Islet precursor cell (in vitro differentiated cells): ENCODE measurements around the gene SNRNP25.
"Not testable (repeated sequence)": the region's sequence is repeated elsewhere in the genome, so short reads cannot be mapped to it uniquely, and the experiment has no call there.

Experiments
- DNase-seq: peaks from one replicate; pipeline ENCODE4 v3.0.0-alpha.2; 2018

Gene SNRNP25

GRCh38 chr16:42069-42457, 11.6 kb upstream of the SNRNP25 start:
- no peak for DNase-seq

DNA sequence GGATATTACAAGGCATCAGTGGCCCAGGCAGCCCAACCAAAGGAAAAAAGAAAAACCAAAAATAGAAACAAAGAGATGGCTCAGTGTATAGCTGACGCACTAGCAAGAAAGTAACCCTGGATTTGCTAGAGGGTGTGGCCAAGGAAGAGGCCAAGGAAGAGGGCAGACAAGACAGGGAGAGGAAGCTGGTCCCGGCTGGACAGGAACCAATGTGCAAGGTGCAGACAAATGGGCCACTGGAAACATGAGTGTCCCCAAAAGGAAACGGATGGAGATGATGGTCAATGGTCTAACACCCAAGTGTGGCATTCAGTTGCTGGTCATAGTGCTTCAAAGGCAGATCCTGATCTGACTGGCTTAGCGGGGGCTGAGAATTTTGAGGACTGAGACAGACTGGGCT, 10.9 kb upstream of the SNRNP25 start:
- no peak for DNase-seq

GRCh38 chr16:43294-43693, 10.3 kb upstream of the SNRNP25 start:
- no peak for DNase-seq

- DNase-seq = no peak
Measured at GRCh38 chr16:44655-45054, 9.0 kb upstream of the SNRNP25 start.

- DNase-seq = no peak
Measured at GRCh38 chr16:45454-45853, 8.2 kb upstream of the SNRNP25 start.

- not testable (repeated sequence) for DNase-seq
Measured at GRCh38 chr16:46510-46909, 7.1 kb upstream of the SNRNP25 start.

GRCh38 chr16:47234-47633, 6.4 kb upstream of the SNRNP25 start:
- no peak for DNase-seq

DNA sequence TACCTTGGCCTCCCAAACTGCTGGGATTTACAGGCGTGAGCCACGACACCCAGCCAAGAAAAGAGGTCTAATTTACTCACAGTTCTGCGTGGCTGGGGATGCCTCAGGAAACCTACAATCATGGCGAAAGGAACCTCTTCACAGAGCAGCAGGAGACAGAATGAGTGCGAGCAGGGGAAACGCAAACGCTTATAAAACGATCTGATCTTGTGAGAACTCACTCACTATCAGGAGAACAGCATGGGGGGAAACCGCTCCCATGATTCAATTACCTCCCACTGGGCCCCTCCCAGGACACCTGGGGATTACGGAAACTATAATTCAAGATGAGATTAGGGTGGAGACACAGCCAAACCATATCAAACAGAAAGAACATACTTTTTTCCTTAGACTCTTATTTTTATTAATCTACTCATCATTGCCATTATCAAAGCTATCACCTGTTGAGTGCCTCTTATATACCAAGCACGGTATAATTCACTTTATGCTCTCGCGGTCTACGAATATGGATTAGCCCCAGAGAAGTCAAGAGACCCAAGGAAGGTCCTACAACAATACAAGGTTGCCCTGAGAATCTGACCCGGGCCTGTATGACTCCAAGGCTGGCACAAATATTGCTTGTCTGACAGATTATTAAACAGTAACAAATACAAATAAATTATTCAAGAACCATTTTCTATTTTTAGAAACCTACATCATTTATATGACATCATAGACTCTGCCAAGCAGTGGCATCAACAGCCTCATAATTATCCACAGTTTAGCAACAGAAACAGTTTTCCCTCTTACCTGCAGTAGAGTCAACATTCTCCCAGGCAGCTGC, 2.6 kb upstream of the SNRNP25 start:
- no peak for DNase-seq

- DNase-seq = no peak
Measured at GRCh38 chr16:54237-54581, 581 bp downstream of the SNRNP25 start.

DNA sequence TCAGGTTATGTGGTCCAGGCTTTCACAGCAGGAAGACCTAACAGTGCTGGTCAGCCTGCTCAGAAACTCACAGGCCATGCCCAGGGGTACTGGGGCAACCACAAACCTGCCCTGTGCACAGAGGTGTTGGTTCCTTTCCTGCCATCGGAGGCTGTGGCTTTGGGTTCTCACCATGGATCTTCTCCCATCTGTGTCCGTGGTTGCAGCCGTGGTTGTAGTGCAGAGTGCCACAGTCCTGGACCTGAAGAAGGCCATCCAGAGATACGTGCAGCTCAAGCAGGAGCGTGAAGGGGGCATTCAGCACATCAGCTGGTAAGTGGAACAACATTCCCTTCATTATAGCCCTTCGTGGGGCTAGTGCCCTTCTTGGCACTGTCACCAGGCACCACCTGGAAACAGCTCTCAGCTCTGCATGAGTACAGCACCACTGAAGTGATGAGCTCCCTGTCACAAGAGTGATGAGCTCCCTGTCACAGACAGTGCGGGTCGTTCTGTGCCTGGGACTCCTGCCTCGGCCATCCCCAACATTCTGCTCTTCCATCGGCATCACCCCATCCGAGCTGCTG, 2.0 kb downstream of the SNRNP25 start:
- no peak for DNase-seq

DNA sequence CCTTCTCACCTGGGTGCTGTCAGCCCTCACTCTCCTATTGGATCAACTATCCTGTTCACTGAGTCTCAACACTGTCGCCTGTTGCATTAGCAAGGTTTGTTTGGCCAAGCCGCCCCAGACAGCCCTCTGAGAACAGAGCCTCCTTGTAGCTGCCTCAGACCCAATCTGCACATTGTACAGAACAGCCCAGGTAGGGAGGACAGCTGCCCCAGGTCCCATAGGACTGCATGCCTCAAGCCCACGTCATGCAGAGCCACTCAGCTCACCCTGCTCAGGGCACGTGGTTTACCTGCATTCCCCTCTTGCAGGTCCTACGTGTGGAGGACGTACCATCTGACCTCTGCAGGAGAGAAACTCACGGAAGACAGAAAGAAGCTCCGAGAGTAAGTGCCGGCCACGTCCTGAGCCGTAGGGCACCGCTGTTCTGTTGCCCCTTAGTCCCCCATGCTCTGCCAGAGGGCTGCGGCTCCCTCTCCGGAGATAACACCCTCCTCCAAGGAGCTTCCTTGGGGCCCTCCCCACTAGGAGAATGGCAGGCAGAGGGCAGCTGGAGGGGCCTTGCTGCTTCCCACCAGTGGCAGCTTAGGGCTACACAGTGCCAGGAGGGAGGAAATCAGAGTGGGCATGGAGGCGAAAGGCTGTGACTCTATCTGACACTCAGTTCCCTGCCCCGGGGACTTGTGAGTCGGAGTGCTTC, 2.8 kb downstream of the SNRNP25 start:
- no peak for DNase-seq

DNA sequence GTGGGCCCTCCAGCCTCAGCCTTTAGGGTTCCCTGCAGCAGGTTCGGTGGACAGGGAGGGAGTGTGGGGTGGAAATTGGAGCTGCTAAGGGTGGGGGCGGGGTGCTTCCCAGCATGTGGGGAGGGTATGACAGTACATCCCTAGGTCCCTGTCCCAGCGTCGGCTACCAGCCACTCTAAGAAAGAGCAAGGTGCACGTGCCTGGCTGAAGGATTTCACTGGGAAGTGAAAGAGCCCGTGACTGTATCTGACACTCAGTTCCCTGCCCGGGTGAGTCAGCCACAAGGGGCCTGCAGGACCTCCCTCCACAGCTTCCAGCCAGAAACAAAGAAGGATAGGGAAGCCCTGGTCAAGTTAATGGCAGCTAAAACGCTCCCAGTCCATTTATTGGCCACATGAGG, 4.1 kb downstream of the SNRNP25 start:
- DNase-seq = no peak

DNA sequence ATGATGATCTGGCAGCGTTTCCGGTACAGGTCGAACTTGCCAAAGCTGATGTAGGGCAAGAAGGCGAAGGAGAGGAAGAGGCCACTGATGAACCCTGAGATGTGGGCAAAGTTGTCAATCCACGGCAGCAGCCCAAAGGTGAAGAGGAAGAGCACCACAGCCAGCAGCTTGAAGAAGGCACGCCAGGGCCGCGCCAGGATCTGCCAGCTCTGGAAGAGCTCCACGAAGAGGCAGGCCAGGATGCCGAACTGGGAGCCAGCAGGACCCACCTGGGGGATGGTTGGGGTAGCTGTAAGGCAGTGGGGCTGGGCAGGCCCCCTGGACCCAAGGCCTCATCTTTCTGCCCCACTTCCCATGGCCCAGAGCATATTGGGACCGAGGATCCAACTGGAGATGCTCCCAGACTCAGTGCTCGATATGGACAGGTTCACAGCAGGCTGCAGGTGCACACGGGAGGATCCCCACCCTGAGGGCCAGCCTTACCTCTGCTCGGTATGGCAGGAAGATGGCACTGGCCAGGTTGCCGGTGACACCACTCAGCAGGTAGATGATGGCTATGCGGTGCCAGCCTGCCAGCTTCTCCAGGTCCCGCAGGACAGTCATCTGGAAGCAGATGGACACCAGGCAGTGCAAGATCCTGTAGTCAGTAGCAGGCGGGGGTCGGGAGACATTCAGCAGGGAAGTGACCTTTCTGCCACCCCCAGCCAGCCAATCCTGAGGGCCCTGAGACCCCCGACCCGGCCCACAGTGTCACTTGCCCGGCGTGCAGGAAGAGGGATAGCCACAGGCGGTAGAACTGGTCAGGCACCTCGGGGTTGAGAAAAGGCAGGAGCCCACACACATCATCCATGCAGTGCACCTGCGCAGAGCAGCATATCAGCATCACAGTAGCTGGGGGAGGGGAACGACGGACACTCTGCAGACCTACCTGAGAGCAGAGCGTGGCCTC, 5.1 kb downstream of the SNRNP25 start:
- DNase-seq = no peak

DNA sequence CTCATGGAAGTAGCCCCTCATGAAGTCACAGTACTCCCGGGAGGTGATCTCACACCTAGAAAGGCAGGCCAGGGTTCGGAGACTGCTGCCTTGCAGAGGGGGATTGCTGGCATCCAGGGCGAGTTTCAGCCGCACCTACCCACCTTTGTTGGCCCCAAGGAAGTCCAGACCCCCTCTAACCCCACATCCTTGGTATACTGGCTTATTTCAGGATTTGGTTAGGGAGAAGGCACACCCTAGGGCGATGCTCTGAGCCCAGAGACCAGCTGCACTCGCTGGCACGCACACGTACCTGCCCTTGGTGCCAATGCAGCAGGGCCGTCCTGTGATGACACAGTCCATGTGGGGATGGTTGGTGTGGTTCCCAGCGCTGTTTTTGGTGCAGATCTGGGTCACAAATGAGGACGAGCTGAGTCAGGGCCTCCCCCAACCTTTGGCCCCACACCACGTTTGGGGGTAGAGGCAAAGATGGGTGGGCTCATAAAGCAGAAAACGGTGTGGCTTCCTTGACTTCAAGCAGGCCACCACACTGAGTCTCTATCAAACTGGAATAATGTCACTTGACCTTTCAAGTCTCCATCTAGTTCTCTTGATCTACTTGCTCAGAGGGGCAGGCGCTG, 5.9 kb downstream of the SNRNP25 start:
- no peak for DNase-seq

DNA sequence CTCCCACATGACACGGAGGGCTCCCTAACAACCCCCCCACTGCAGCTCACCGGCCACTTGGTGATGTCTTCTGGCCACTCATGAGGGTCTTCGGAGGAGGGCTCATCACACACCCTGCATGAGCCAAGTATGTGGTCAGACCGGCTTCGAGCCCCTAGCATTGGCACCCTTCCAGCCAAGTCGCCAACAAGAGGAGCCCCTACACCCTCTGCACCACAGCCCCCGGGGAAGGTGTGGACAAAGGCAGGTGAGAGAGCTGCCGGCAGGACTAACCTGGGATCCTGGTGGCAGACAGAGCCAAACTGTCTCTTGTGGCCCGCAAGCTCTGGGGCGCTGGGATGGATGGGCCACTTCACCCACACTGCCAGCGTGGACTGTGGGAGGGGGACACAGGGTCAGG, 6.5 kb downstream of the SNRNP25 start:
- DNase-seq = no peak

GRCh38 chr16:60929-61878, 7.6 kb downstream of the SNRNP25 start:
- no peak for DNase-seq

DNA sequence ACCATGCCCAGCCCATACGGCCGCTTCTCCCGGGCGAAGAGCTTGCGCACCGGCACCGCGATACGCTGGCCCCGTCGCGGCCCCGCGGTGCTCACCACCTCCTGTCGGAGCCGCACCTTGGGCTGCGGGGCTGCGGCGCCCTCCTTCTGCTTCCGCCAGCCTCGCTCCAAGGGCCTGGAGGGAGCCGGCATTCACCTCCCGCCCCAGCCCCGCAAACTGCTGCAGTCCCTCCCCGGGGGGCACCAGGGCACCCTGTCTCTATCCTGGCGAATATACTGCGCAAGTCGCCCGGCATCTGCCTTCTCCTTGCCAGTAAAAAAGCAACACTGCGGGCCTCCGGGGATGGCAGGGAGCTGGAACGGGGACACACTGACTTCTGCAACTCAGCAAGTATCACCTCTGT, 8.3 kb downstream of the SNRNP25 start:
- no peak for DNase-seq

- DNase-seq = no peak
Measured at GRCh38 chr16:62283-62967, 8.8 kb downstream of the SNRNP25 start.

GRCh38 chr16:62968-63391, 9.4 kb downstream of the SNRNP25 start:
- no peak for DNase-seq

DNA sequence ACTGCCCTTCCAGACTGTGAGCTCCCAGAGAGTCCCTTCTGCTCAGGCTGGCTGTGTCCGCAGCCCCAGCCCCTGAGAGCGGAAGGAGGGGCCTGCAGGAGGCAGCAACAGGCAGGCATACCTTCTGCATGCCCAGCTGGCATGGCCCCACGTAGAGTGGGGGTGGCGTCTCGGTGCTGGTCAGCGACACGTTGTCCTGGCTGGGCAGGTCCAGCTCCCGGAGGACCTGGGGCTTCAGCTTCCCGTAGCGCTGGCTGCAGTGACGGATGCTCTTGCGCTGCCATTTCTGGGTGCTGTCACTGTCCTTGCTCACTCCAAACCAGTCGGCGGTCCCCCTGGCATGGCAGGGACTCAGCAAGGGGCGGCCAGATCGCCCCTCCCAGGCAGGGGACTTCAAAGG, 9.8 kb downstream of the SNRNP25 start:
- DNase-seq = no peak
